H1 (cell line): ENCODE measurements around the gene EIF1AX. TPM values are rescaled to one million over a fixed set of nuclear protein-coding genes. Genes with fewer than 3 reads are reported as not detected.

Source experiments
- CTCF ChIA-PET: fragments of 300-600 bp; sonication (Branson Sonifier 250); formaldehyde crosslinking; loops from one replicate; lab custom pipeline; 2021; ENCODE audit not compliant: partially characterized antibody; lab: Charles Lee
- POLR2A ChIA-PET: fragments of 300-600 bp; sonication (Branson Sonifier 250); formaldehyde crosslinking; loops from one replicate; lab custom pipeline; 2021; ENCODE audit warnings: inconsistent platforms; ENCODE audit not compliant: partially characterized antibody; lab: Charles Lee
- DNase-seq, 2 experiments: peaks; one replicate each; pipeline versions ENCODE4 v3.0.0 to v3.0.0-alpha.2; 2010 to 2022; ENCODE audit warnings: low spot score in 2 of 2, low read depth in 1 of 2, mixed read lengths in 1 of 2
- FAIRE-seq: peaks from 2 replicates; lab custom pipeline; 2011; peaks lifted over from hg19 to GRCh38; lab: Jason Lieb, UNC
- H2AFZ ChIP-seq: 2 replicates; pipeline ENCODE4 v1.8.1; 2012; ENCODE audit warnings: low read length, inconsistent platforms
- H2AK5ac ChIP-seq: 2 replicates; pipeline ENCODE4 v1.6.1; 2013; ENCODE audit warnings: low read depth, low read length
- H2BK120ac ChIP-seq: replicated peaks from 2 replicates; pipeline ENCODE3; 2013; ENCODE audit warnings: low read depth, low read length, inconsistent platforms
- H2BK12ac ChIP-seq: 2 replicates; pipeline ENCODE4 v1.6.1; 2013; ENCODE audit warnings: low read depth, low read length
- H2BK15ac ChIP-seq: 2 replicates; pipeline ENCODE4 v1.6.1; 2013; ENCODE audit warnings: low read length
- H2BK20ac ChIP-seq: 2 replicates; pipeline ENCODE4 v1.6.1; 2013; ENCODE audit warnings: low read length
- H2BK5ac ChIP-seq: 2 replicates; pipeline ENCODE4 v1.6.1; 2013; ENCODE audit warnings: low read depth, low read length
- H3K14ac ChIP-seq: 2 replicates; pipeline ENCODE4 v1.6.1; 2013; ENCODE audit warnings: inconsistent platforms; ENCODE audit not compliant: insufficient read length
- H3K18ac ChIP-seq: 2 replicates; pipeline ENCODE4 v1.6.1; 2013; ENCODE audit warnings: low read length; ENCODE audit errors: extremely low read depth
- H3K23ac ChIP-seq: 2 replicates; pipeline ENCODE4 v1.6.1; 2013; ENCODE audit warnings: inconsistent platforms; ENCODE audit not compliant: insufficient read length
- H3K23me2 ChIP-seq: 2 replicates; pipeline ENCODE4 v1.6.1; 2013; ENCODE audit warnings: low read depth, low read length
- H3K27ac ChIP-seq: 2 replicates; pipeline ENCODE4 v1.6.1; 2011; ENCODE audit warnings: low read depth, low read length, inconsistent platforms
- H3K27me3 ChIP-seq, 4 experiments: replicated peaks in 1 of 4; 1 replicate in 1 of 4; 2 replicates in 3 of 4; pipeline versions ENCODE4 v1.6.1 to v1.8.1; 2011 to 2013; ENCODE audit warnings: low read length in 3 of 4, mild to moderate bottlenecking in 3 of 4, inconsistent platforms in 2 of 4, mixed read lengths in 2 of 4, moderate library complexity in 1 of 4; ENCODE audit not compliant: control insufficient read depth in 3 of 4, insufficient read depth in 3 of 4; ENCODE audit errors: extremely low read depth in 1 of 4
- H3K36me3 ChIP-seq, 4 experiments: 2 replicates each; pipeline versions ENCODE4 v1.6.1 to v1.8.1; 2011 to 2013; ENCODE audit warnings: mild to moderate bottlenecking in 4 of 4, low read length in 3 of 4, moderate library complexity in 2 of 4, control low read depth in 1 of 4, inconsistent platforms in 1 of 4; ENCODE audit not compliant: insufficient read depth in 4 of 4, control insufficient read depth in 2 of 4
- H3K4ac ChIP-seq: replicated peaks from 2 replicates; pipeline ENCODE3; 2013; ENCODE audit warnings: low read length, low read depth, mixed read lengths, inconsistent platforms; ENCODE audit not compliant: insufficient read length
- H3K4me1 ChIP-seq, 4 experiments: replicated peaks in 1 of 4; 1 replicate in 1 of 4; 2 replicates in 3 of 4; pipeline versions ENCODE4 v1.6.1 to v1.8.1; 2011 to 2013; ENCODE audit warnings: low read length in 3 of 4, inconsistent platforms in 2 of 4, mixed read lengths in 1 of 4; ENCODE audit not compliant: insufficient read depth in 4 of 4, control insufficient read depth in 3 of 4
- H3K4me2 ChIP-seq, 2 experiments: 2 replicates each; pipeline versions ENCODE4 v1.6.1 to v1.8.1; 2011 to 2013; ENCODE audit warnings: low read depth in 2 of 2, low read length in 2 of 2, control low read depth in 1 of 2, inconsistent platforms in 1 of 2, mild to moderate bottlenecking in 1 of 2; ENCODE audit not compliant: insufficient read depth in 1 of 2
- H3K4me3 ChIP-seq, 4 experiments: fragments of 200-600, 300-600 bp in 1 of 4; sonication (generic), shearing (Covaris generic), sonication (Bioruptor Twin) in 1 of 4; 2 replicates each; pipeline versions ENCODE4 v1.5.1 to v1.8.1; 2011 to 2016; ENCODE audit warnings: low read length in 4 of 4, low read depth in 3 of 4, control low read depth in 2 of 4, inconsistent platforms in 2 of 4, mild to moderate bottlenecking in 2 of 4, mixed read lengths in 1 of 4, moderate library complexity in 1 of 4; ENCODE audit not compliant: insufficient read depth in 2 of 4; ENCODE audit errors: extremely low read depth in 1 of 4
- H3K56ac ChIP-seq: replicated peaks from 2 replicates; pipeline ENCODE3; 2013; ENCODE audit warnings: low read depth, mild to moderate bottlenecking, mixed read lengths, low read length, inconsistent platforms; ENCODE audit not compliant: insufficient read length
- H3K79me1 ChIP-seq: 2 replicates; pipeline ENCODE4 v1.6.1; 2013; ENCODE audit warnings: low read depth, low read length, control low read depth
- H3K79me2 ChIP-seq, 2 experiments: 2 replicates each; pipeline versions ENCODE4 v1.6.1 to v1.8.1; 2012 to 2013; ENCODE audit warnings: low read length in 2 of 2, mild to moderate bottlenecking in 2 of 2, inconsistent platforms in 1 of 2; ENCODE audit not compliant: insufficient read depth in 2 of 2, control insufficient read depth in 1 of 2
- H3K9ac ChIP-seq, 4 experiments: replicated peaks in 1 of 4; 1 replicate in 1 of 4; 2 replicates in 3 of 4; pipeline versions ENCODE4 v1.6.1 to v1.8.1; 2011 to 2013; ENCODE audit warnings: low read depth in 3 of 4, low read length in 3 of 4, control low read depth in 2 of 4, mild to moderate bottlenecking in 2 of 4, moderate library complexity in 2 of 4, inconsistent platforms in 1 of 4; ENCODE audit errors: extremely low read depth in 1 of 4
- H3K9me3 ChIP-seq, 2 experiments: 2 replicates each; pipeline versions ENCODE4 v1.6.1 to v1.8.1; 2012 to 2013; ENCODE audit warnings: mild to moderate bottlenecking in 2 of 2, moderate library complexity in 2 of 2, control low read depth in 1 of 2, inconsistent platforms in 1 of 2, low read depth in 1 of 2, low read length in 1 of 2, mixed read lengths in 1 of 2; ENCODE audit not compliant: insufficient read depth in 2 of 2
- H4K20me1 ChIP-seq, 2 experiments: replicated peaks in 1 of 2; 2 replicates each; pipeline versions ENCODE3 to v1.8.1; 2011 to 2013; ENCODE audit warnings: inconsistent platforms in 2 of 2, low read length in 2 of 2, mild to moderate bottlenecking in 1 of 2; ENCODE audit not compliant: insufficient read depth in 2 of 2, control insufficient read depth in 1 of 2
- H4K5ac ChIP-seq: 2 replicates; pipeline ENCODE4 v1.6.1; 2013; ENCODE audit warnings: low read length, low read depth, mixed read lengths, inconsistent platforms; ENCODE audit not compliant: insufficient read length
- H4K8ac ChIP-seq: 2 replicates; pipeline ENCODE4 v1.8.0; 2013; ENCODE audit warnings: mild to moderate bottlenecking, moderate library complexity, low read length, inconsistent platforms; ENCODE audit not compliant: insufficient read depth; ENCODE audit errors: extremely low read depth
- H4K91ac ChIP-seq: replicated peaks from 2 replicates; pipeline ENCODE3; 2013; ENCODE audit warnings: low read length, mixed read lengths, inconsistent platforms; ENCODE audit not compliant: insufficient read length
- ATF3 ChIP-seq: IDR thresholded peaks from 2 replicates; pipeline ENCODE4 v1.6.1; 2011; ENCODE audit warnings: low read depth, mild to moderate bottlenecking, low read length; ENCODE audit not compliant: insufficient read depth
- CHD1 ChIP-seq: IDR thresholded peaks from 2 replicates; pipeline ENCODE4 v1.6.1; 2012; ENCODE audit warnings: low read depth, low read length, improper control_type of control experiment
- E2F6 ChIP-seq: IDR thresholded peaks from 2 replicates; pipeline ENCODE4 v1.6.1; 2012; ENCODE audit warnings: inconsistent platforms
- FOSL1 ChIP-seq: IDR thresholded peaks from 2 replicates; pipeline ENCODE4 v1.6.1; 2011; ENCODE audit warnings: mild to moderate bottlenecking, low read depth, low read length, moderate library complexity; ENCODE audit not compliant: insufficient read depth
- KDM4A ChIP-seq: IDR thresholded peaks from one replicate; pipeline ENCODE4 v1.7.1; 2012; ENCODE audit warnings: low read depth, mild to moderate bottlenecking, moderate library complexity, low read length, inconsistent platforms; ENCODE audit not compliant: severe bottlenecking
- RXRA ChIP-seq: IDR thresholded peaks from 2 replicates; pipeline ENCODE4 v1.6.1; 2011; ENCODE audit warnings: low read depth, mild to moderate bottlenecking, low read length, moderate library complexity; ENCODE audit not compliant: insufficient read depth
- ZNF274 ChIP-seq: IDR thresholded peaks from 2 replicates; pipeline ENCODE4 v1.7.0; 2012; ENCODE audit warnings: low read length, borderline replicate concordance; ENCODE audit errors: extremely low read depth
- WGBS, 2 experiments: shearing (Covaris generic) in 1 of 2; methylation state at CpG; one replicate each; pipeline versions ENCODE4 v1.1.6 to v1.1.7; 2013 to 2015; ENCODE audit warnings: low lambda C conversion rate in 2 of 2, mixed read lengths in 2 of 2, inconsistent platforms in 1 of 2, low coverage in 1 of 2, missing lambda C conversion rate in 1 of 2; ENCODE audit not compliant: insufficient replicate concordance in 2 of 2, insufficient coverage in 1 of 2, insufficient read length in 1 of 2; ENCODE audit errors: extremely low coverage in 1 of 2, missing lambda C conversion rate in 1 of 2; 5-methylcytosine and 5-hydroxymethylcytosine counted together
- polyA plus RNA-seq, 7 experiments: library from polyadenylated mRNA; depleted of rRNA in 3 of 7; stranded (reverse) in 5 of 7; unstranded in 2 of 7; fragments of >200 nt in 5 of 7; fragments of 200-250 nt in 2 of 7; gene quantifications; 1 replicate in 5 of 7; 2 replicates in 1 of 7; 4 replicates in 1 of 7; pipeline versions ENCODE4 v1.2.1 to v1.2.3, GENCODE V29; 2011 to 2013; ENCODE audit warnings: missing spikeins in 2 of 7, mixed read lengths in 2 of 7
- total RNA-seq: library from RNA; stranded (reverse); fragmentation: NEBNext Ultra II Directional; extraction: Animal tissue kit (Norgen Biotek cat#: 25700); gene quantifications from 2 replicates; pipeline ENCODE4 v1.2.1, GENCODE V29; 2021

EIF1AX gene
- total and polyA plus RNA-seq, 2 of the 8 experiments (the other 6 are each of a cell fraction or from before 2014, with no cell fraction given): 34.0 to 175 TPM

GRCh38 chrX:20147561-20147960 is 5.9 kb upstream of the EIF1AX start:
- no peak overlapping the region for H3K4me3 ChIP-seq
- H3K4me2 ChIP-seq: no peak overlapping the region
- no peak overlapping the region for H2BK120ac ChIP-seq
- ChIA-PET POLR2A (no interaction called here), CTCF (no interaction called here)
- H3K4ac ChIP-seq: no peak overlapping the region
- H2BK15ac ChIP-seq: no peak overlapping the region
- H3K14ac ChIP-seq: no peak overlapping the region
- H3K36me3 ChIP-seq: peaks cover 0 to 3% (median 0%) of the 10 kb centered on the region in 4 experiments; a peak in 1 of 8 replicates
- H3K23ac ChIP-seq: no peak overlapping the region
- H3K27ac ChIP-seq: no peak overlapping the region
- H4K91ac ChIP-seq: no peak overlapping the region
- no peak overlapping the region for H3K56ac ChIP-seq
- no peak overlapping the region for H4K5ac ChIP-seq
- no peaks in the 10 kb centered on the region for H4K20me1 ChIP-seq
- WGBS, 2 experiments: 100% methylated on average over 1 of the region's 1 CpG; no CpG with 5 or more reads in 1 of the 2 experiments
- no peaks in the 10 kb centered on the region for H3K79me1 ChIP-seq
- FAIRE-seq: no peak
- no peak overlapping the region for H2BK5ac ChIP-seq
- no peak overlapping the region for H3K9ac ChIP-seq
- DNase-seq: no peak
- H2AFZ ChIP-seq: no peak overlapping the region
- H3K23me2 ChIP-seq: no peaks in the 10 kb centered on the region
- no peak overlapping the region for H3K18ac ChIP-seq
- no peaks in the 10 kb centered on the region for H3K27me3 ChIP-seq
- H2AK5ac ChIP-seq: no peak overlapping the region
- TF ChIP-seq E2F6 (no peak), CHD1 (no peak), RXRA (no peak), ATF3 (no peak), ZNF274 (no peak), FOSL1 (no peak), KDM4A (no peak)
- TF ChIP-seq, all 59 proteins: peak for 0
- Histone ChIP-seq H3K9me3 (no peaks in the 10 kb centered on the region), H2BK12ac (no peak overlapping the region), H4K8ac (no peak overlapping the region), H2BK20ac (no peak overlapping the region), H3K4me1 (no peaks in the 10 kb centered on the region), H3K79me2 (no peaks in the 10 kb centered on the region)
